Suprapubic skin (tissue), 3 donors: ENCODE data around the gene SMIM24.
"Not testable (repeated sequence)": the region's sequence is repeated elsewhere in the genome, so short reads cannot be mapped to it uniquely, and the experiment has no call there.

Experiments used
- CTCF ChIP-seq, 2 donors: fragments of 200-600 bp in 1 of 2; fragments of 450-650 bp in 1 of 2; sonication (generic) in 1 of 2; IDR thresholded peaks; one replicate each; pipeline ENCODE4 v1.5.1; 2016 to 2019; ENCODE audit warnings: antibody characterized with exemption in 2 of 2, mild to moderate bottlenecking in 1 of 2, moderate library complexity in 1 of 2
- EP300 ChIP-seq: sonication (generic); formaldehyde crosslinking; IDR thresholded peaks from one replicate; pipeline ENCODE4 v1.6.1; 2017; ENCODE audit warnings: antibody characterized with exemption
- POLR2A ChIP-seq, 2 donors: fragments of 450-650 bp; IDR thresholded peaks; one replicate each; pipeline ENCODE4 v1.6.1; 2017; ENCODE audit warnings: antibody characterized with exemption in 2 of 2, mild to moderate bottlenecking in 2 of 2, moderate library complexity in 2 of 2

DNA sequence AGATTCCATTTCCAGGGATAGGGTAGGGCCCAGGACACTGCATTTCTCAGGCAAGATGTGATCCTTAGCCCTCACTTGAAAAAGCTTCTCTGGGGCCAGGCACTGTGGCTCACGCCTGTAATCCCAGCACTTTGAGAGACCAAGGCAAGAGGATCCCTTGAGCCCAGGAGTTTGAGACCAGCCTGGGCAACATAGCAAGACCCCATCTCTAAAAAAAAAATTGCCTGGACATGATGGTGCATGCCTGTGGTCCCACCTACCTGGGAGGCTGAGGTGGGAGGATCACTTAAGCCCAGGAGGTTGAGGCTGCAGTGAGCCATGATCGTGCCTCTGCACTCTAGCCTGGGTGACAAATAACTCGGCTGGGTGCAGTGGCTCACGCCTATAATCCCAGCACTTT is 33.7 kb downstream of the SMIM24 start:
- not testable (repeated sequence) for TF ChIP-seq POLR2A (IDR thresholded peaks at IDR 0.05); CTCF (IDR thresholded peaks at IDR 0.05); EP300
